Hematopoietic multipotent progenitor cell (in vitro differentiated cells): ENCODE data around the gene ZNF697. TPM values are rescaled to one million over a fixed set of nuclear protein-coding genes. Genes with fewer than 3 reads are reported as not detected.
A peak's percentile ranks its signal among the peaks of the same experiment; 100 is the strongest.
"Not testable (repeated sequence)": the region's sequence is repeated elsewhere in the genome, so short reads cannot be mapped to it uniquely, and the experiment has no call there.

Experiments
- DNase-seq, 3 donors: peaks; one replicate each; pipeline ENCODE4 v3.0.0-alpha.2; 2011 to 2015; ENCODE audit warnings: low read depth in 2 of 3, low spot score in 2 of 3
- total RNA-seq: library from RNA; depleted of rRNA; stranded (reverse); fragments of >200 nt; gene quantifications from one replicate; pipeline ENCODE4 v1.2.3, GENCODE V29; 2012

ZNF697 gene
- total RNA-seq, 1 donor = 2.2 TPM

- DNase-seq = not testable (repeated sequence)
Observed at GRCh38 chr1:119605080-119605479, 43.0 kb downstream of the ZNF697 start.

- no peak for DNase-seq
Observed at GRCh38 chr1:119603695-119604094, 44.4 kb downstream of the ZNF697 start.

GRCh38 chr1:119603241-119603640 is 44.8 kb downstream of the ZNF697 start:
- not testable (repeated sequence) for DNase-seq

GRCh38 chr1:119602789-119603188 is 45.3 kb downstream of the ZNF697 start:
- DNase-seq = not testable (repeated sequence)

GRCh38 chr1:119602169-119602568 is 45.9 kb downstream of the ZNF697 start:
- no peak for DNase-seq

- no peak for DNase-seq
Observed at GRCh38 chr1:119600976-119601375, 47.1 kb downstream of the ZNF697 start.

- no peak for DNase-seq
Observed at GRCh38 chr1:119600561-119600960, 47.5 kb downstream of the ZNF697 start.

- DNase-seq = no peak
Observed at GRCh38 chr1:119595606-119596005, 52.5 kb downstream of the ZNF697 start.

GRCh38 chr1:119595168-119595567 is 52.9 kb downstream of the ZNF697 start:
- no peak for DNase-seq

- DNase-seq = no peak
Observed at GRCh38 chr1:119594376-119594775, 53.7 kb downstream of the ZNF697 start.

GRCh38 chr1:119593805-119594204 is 54.3 kb downstream of the ZNF697 start:
- DNase-seq = no peak

- peak in 1 of 3 donors; percentile 34 for DNase-seq
Observed at GRCh38 chr1:119590393-119590792, 57.7 kb downstream of the ZNF697 start.

- no peak for DNase-seq
Observed at GRCh38 chr1:119588621-119589020, 59.4 kb downstream of the ZNF697 start.

GRCh38 chr1:119587341-119587740 is 60.7 kb downstream of the ZNF697 start:
- no peak for DNase-seq

- not testable (repeated sequence) for DNase-seq
Observed at GRCh38 chr1:119585801-119586200, 62.3 kb downstream of the ZNF697 start.

GRCh38 chr1:119582801-119583200 is 65.3 kb downstream of the ZNF697 start:
- peak in 2 of 3 donors; percentile 44 to 80 for DNase-seq

GRCh38 chr1:119581076-119581475 is 67.0 kb downstream of the ZNF697 start:
- not testable (repeated sequence) for DNase-seq

- no peak for DNase-seq
Observed at GRCh38 chr1:119573886-119574285, 74.2 kb downstream of the ZNF697 start.

- DNase-seq = peak in 1 of 3 donors; percentile 76
Observed at GRCh38 chr1:119569930-119570622, 78.0 kb downstream of the ZNF697 start.
